ENCODE results near the gene ZNF28. TPM values are rescaled to one million over a fixed set of nuclear protein-coding genes. Genes with fewer than 3 reads are reported as not detected.
"Not testable (repeated sequence)": the region's sequence is repeated elsewhere in the genome, so short reads cannot be mapped to it uniquely, and the experiment has no call there.

ZNF28 gene
- polyA plus RNA-seq, 1 of the 3 experiments (the other 2 are of a cell fraction): 4.8 TPM

- DNase-seq: peak; percentile 84
- H3K9me3 ChIP-seq; H3K36me3 ChIP-seq (replicated peaks in 1 of 2; ENCODE audit: control insufficient read depth in 1 of 2, insufficient read depth in 2 of 2, low read length in 1 of 2); H3K4me1 ChIP-seq (ENCODE audit: control insufficient read depth in 1 of 2, insufficient read depth in 2 of 2, low read depth in 1 of 2, low read length in 1 of 2); H3F3A ChIP-seq (replicated peaks; ENCODE audit: insufficient read depth); H3K79me2 ChIP-seq (ENCODE audit: insufficient read depth); H3K27me3 ChIP-seq (ENCODE audit: insufficient read depth); H3K9me2 ChIP-seq; POLR2A ChIA-PET; H4K20me1 ChIP-seq (ENCODE audit: insufficient read depth): not testable (repeated sequence)
- 5% methylated on average over 30 of the region's 47 CpGs for WGBS (ENCODE audit: low lambda C conversion rate)
- peak within 1 kb of the TSS; percentile 88 for H3K4me2 ChIP-seq
- H3K27ac ChIP-seq (ENCODE audit: low read depth in 2 of 2, low read length in 1 of 2): peak within 1 kb of the TSS in 1 of 2 experiments; percentile 48; a peak in 1 of 4 replicates
- CTCF ChIA-PET: interaction anchor here (0.7 kb wide), 1 partner anchor 207 kb away, joined by 3 read pairs; no protein-coding TSS in a partner anchor
- peak; percentile 61 for TF ChIP-seq MXI1 (IDR thresholded peaks at IDR 0.05; ENCODE audit: low read depth, low read length)
- TF ChIP-seq SIN3A (IDR thresholded peaks at IDR 0.05; ENCODE audit: borderline replicate concordance, low read depth, low read length): 0 out of 2 replicates have a peak, but pooled peaks have one; percentile 45
- peak; percentile 69 for TF ChIP-seq POLR2AphosphoS5 (IDR thresholded peaks at IDR 0.05; ENCODE audit: low read depth, low read length)
- TF ChIP-seq GABPA (IDR thresholded peaks at IDR 0.05; ENCODE audit: low read depth): peak; percentile 31; the same call in 1 of the 2 replicates
- peak; percentile 92 for TF ChIP-seq ELF1 (IDR thresholded peaks at IDR 0.05)
- TF ChIP-seq, protein P1, sequence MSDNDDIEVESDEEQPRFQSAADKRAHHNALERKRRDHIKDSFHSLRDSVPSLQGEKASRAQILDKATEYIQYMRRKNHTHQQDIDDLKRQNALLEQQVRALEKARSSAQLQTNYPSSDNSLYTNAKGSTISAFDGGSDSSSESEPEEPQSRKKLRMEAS (IDR thresholded peaks at IDR 0.05; ENCODE audit: low read depth): peak; percentile 79
- 0 out of 2 replicates have a peak, but pooled peaks have one; percentile 14 for TF ChIP-seq TAF1 (IDR thresholded peaks at IDR 0.05; ENCODE audit: borderline replicate concordance, low read depth, low read length)
- peak; percentile 26; the same call in 1 of the 2 replicates for TF ChIP-seq NRF1 (IDR thresholded peaks at IDR 0.05; ENCODE audit: low read depth, low read length)
- H3K4me3 ChIP-seq (ENCODE audit: low read depth in 2 of 2, low read length in 1 of 2): peak within 1 kb of the TSS; percentile 68 to 92
- H2AFZ ChIP-seq (ENCODE audit: low read depth): peak within 1 kb of the TSS; percentile 99
- H3K9ac ChIP-seq: peak within 1 kb of the TSS; percentile 72
Measured at GRCh38 chr19:52786464-52787354, 34.7 kb downstream of the ZNF28 start, which contains the start of gene ZNF600. Gene ZNF600 (minus strand): TSS chr19:52786791. CDS start chr19:52778888, 7,903 bp downstream.

DNA sequence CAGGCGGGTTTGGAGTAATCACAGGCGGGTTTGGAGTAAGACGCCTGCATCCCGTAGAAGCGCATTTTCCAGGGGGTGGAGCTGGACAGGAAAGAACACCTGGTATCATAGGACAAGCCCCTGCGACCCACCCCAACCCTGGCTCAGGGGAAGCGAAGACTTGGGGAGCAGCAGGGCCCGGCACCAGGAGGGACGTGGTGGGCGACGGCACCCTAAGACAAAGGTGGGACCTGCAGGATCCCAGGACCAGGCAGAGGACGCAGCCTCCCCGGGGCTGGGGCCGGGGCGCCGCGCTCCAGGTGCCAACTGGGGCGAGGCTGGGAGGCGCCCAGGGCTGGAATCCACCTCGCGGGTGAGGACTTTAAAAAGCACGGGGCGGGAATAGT lies 35.4 kb downstream of the ZNF28 start:
- Histone ChIP-seq H3K79me2 (ENCODE audit: insufficient read depth) (no peaks in the 10 kb centered on the region), H3K4me3 (ENCODE audit: low read depth in 2 of 2, low read length in 1 of 2) (peak overlapping the region; percentile 68 to 92), H4K20me1 (ENCODE audit: insufficient read depth) (no peaks in the 10 kb centered on the region), H3K4me1 (ENCODE audit: control insufficient read depth in 1 of 2, insufficient read depth in 2 of 2, low read depth in 1 of 2, low read length in 1 of 2) (peaks cover 0 to 2% of the 10 kb centered on the region in 2 experiments; a peak in 1 of 4 replicates), H3F3A (replicated peaks; ENCODE audit: insufficient read depth) (no peaks in the 10 kb centered on the region), H3K36me3 (replicated peaks in 1 of 2; ENCODE audit: control insufficient read depth in 1 of 2, insufficient read depth in 2 of 2, low read length in 1 of 2) (no peaks in the 10 kb centered on the region), H3K9ac (peak overlapping the region; percentile 72), H3K27ac (ENCODE audit: low read depth in 2 of 2, low read length in 1 of 2) (no peak overlapping the region), H2AFZ (ENCODE audit: low read depth) (peak overlapping the region; percentile 99), H3K9me2 (no peaks in the 10 kb centered on the region), H3K4me2 (peak overlapping the region; percentile 88), H3K9me3 (no peaks in the 10 kb centered on the region), H3K27me3 (ENCODE audit: insufficient read depth) (no peaks in the 10 kb centered on the region)
- ChIA-PET POLR2A (no interaction called here), CTCF (no interaction called here)
- TF ChIP-seq, protein P2, sequence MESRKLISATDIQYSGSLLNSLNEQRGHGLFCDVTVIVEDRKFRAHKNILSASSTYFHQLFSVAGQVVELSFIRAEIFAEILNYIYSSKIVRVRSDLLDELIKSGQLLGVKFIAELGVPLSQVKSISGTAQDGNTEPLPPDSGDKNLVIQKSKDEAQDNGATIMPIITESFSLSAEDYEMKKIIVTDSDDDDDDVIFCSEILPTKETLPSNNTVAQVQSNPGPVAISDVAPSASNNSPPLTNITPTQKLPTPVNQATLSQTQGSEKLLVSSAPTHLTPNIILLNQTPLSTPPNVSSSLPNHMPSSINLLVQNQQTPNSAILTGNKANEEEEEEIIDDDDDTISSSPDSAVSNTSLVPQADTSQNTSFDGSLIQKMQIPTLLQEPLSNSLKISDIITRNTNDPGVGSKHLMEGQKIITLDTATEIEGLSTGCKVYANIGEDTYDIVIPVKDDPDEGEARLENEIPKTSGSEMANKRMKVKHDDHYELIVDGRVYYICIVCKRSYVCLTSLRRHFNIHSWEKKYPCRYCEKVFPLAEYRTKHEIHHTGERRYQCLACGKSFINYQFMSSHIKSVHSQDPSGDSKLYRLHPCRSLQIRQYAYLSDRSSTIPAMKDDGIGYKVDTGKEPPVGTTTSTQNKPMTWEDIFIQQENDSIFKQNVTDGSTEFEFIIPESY (IDR thresholded peaks at IDR 0.05; ENCODE audit: borderline replicate concordance, low read depth): no peak
- no peak for TF ChIP-seq MEF2A (IDR thresholded peaks at IDR 0.05; ENCODE audit: borderline replicate concordance, low read depth)
- TF ChIP-seq RFX5 (IDR thresholded peaks at IDR 0.05; ENCODE audit: low read length): no peak
- no peak for TF ChIP-seq USF1 (IDR thresholded peaks at IDR 0.05; ENCODE audit: borderline replicate concordance, low read depth)
- TF ChIP-seq, protein P3, sequence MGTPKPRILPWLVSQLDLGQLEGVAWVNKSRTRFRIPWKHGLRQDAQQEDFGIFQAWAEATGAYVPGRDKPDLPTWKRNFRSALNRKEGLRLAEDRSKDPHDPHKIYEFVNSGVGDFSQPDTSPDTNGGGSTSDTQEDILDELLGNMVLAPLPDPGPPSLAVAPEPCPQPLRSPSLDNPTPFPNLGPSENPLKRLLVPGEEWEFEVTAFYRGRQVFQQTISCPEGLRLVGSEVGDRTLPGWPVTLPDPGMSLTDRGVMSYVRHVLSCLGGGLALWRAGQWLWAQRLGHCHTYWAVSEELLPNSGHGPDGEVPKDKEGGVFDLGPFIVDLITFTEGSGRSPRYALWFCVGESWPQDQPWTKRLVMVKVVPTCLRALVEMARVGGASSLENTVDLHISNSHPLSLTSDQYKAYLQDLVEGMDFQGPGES (IDR thresholded peaks at IDR 0.05; ENCODE audit: low read depth, low read length): no peak
- peak; percentile 41 for DNase-seq
- 13% methylated on average over 17 of the region's 23 CpGs for WGBS (ENCODE audit: low lambda C conversion rate)

Measured in SK-N-SH (cell line).